SK-N-SH (cell line): Measurements from ENCODE around the gene NECAB2. TPM values are rescaled to one million over a fixed set of nuclear protein-coding genes. Genes with fewer than 3 reads are reported as not detected.

Experiments used
- CTCF ChIA-PET: fragments of 300-600, 350-600 bp; formaldehyde crosslinking; extraction: SDS; loops from one replicate; lab custom pipeline; 2021; lab: Yijun Ruan, JAX
- POLR2A ChIA-PET: fragments of 350-600 bp; sonication (Branson Sonifier 250); formaldehyde crosslinking; extraction: SDS; loops from one replicate; lab custom pipeline; 2020; ENCODE audit warnings: antibody characterized with exemption, inconsistent platforms; lab: Yijun Ruan, JAX
- DNase-seq: peaks from one replicate; pipeline ENCODE4 v3.0.0; 2012
- H2AFZ ChIP-seq: fragments of 200-600 bp; sonication (generic); 2 replicates; pipeline ENCODE4 v1.8.1; 2016; ENCODE audit warnings: antibody characterized with exemption, mild to moderate bottlenecking, low read depth
- H3F3A ChIP-seq: fragments of 200-600 bp; sonication (generic); replicated peaks from 2 replicates; pipeline ENCODE3; 2016; ENCODE audit warnings: antibody characterized with exemption, mild to moderate bottlenecking; ENCODE audit not compliant: insufficient read depth
- H3K27ac ChIP-seq, 2 experiments: fragments of 200-500 bp in 1 of 2; fragments of 200-600 bp in 1 of 2; sonication (Bioruptor generic) in 1 of 2; sonication (generic), shearing (Covaris generic) in 1 of 2; 2 replicates each; pipeline versions ENCODE4 v1.5.1 to v1.6.1; 2014 to 2016; ENCODE audit warnings: low read depth in 2 of 2, inconsistent platforms in 1 of 2, low read length in 1 of 2, mild to moderate bottlenecking in 1 of 2, mixed read lengths in 1 of 2
- H3K27me3 ChIP-seq: fragments of 200-600 bp; sonication (generic), shearing (Covaris generic); 2 replicates; pipeline ENCODE4 v1.6.1; 2016; ENCODE audit warnings: mixed run types; ENCODE audit not compliant: insufficient read depth
- H3K36me3 ChIP-seq, 2 experiments: fragments of 200-500 bp in 1 of 2; fragments of 200-600 bp in 1 of 2; sonication (Bioruptor generic) in 1 of 2; sonication (generic) in 1 of 2; replicated peaks in 1 of 2; 2 replicates each; pipeline versions ENCODE3 to v1.5.1; 2014 to 2016; ENCODE audit warnings: low read length in 1 of 2, mild to moderate bottlenecking in 1 of 2; ENCODE audit not compliant: insufficient read depth in 2 of 2, control insufficient read depth in 1 of 2
- H3K4me1 ChIP-seq, 2 experiments: fragments of 200-500 bp in 1 of 2; fragments of 200-600 bp in 1 of 2; sonication (Bioruptor generic) in 1 of 2; sonication (generic), shearing (Covaris generic) in 1 of 2; 2 replicates each; pipeline versions ENCODE4 v1.5.1 to v1.6.1; 2014 to 2016; ENCODE audit warnings: low read depth in 1 of 2, low read length in 1 of 2, mixed run types in 1 of 2; ENCODE audit not compliant: insufficient read depth in 2 of 2, control insufficient read depth in 1 of 2
- H3K4me2 ChIP-seq: fragments of 200-600 bp; sonication (generic), shearing (Covaris generic); 2 replicates; pipeline ENCODE4 v1.6.1; 2017; ENCODE audit warnings: mixed run types
- H3K4me3 ChIP-seq, 2 experiments: fragments of 200-500 bp in 1 of 2; fragments of 200-600 bp in 1 of 2; sonication (Bioruptor generic) in 1 of 2; sonication (generic), shearing (Covaris generic) in 1 of 2; 2 replicates each; pipeline versions ENCODE4 v1.5.1 to v1.8.1; 2014 to 2016; ENCODE audit warnings: low read depth in 2 of 2, inconsistent platforms in 1 of 2, low read length in 1 of 2, mild to moderate bottlenecking in 1 of 2, mixed read lengths in 1 of 2, moderate library complexity in 1 of 2
- H3K79me2 ChIP-seq: fragments of 200-600 bp; sonication (generic); 2 replicates; pipeline ENCODE4 v1.8.1; 2017; ENCODE audit warnings: mild to moderate bottlenecking; ENCODE audit not compliant: insufficient read depth
- H3K9ac ChIP-seq: fragments of 200-600 bp; sonication (generic); 2 replicates; pipeline ENCODE4 v1.6.1; 2017; ENCODE audit warnings: mixed run types
- H3K9me2 ChIP-seq: fragments of 200-600 bp; sonication (generic); 2 replicates; pipeline ENCODE4 v1.6.1; 2017; ENCODE audit warnings: mixed run types
- H3K9me3 ChIP-seq: fragments of 200-600 bp; sonication (generic); 2 replicates; pipeline ENCODE4 v1.6.1; 2017; ENCODE audit warnings: mixed run types, mild to moderate bottlenecking, moderate library complexity
- H4K20me1 ChIP-seq: fragments of 200-600 bp; sonication (generic); 2 replicates; pipeline ENCODE4 v1.6.1; 2017; ENCODE audit warnings: mild to moderate bottlenecking, mixed run types; ENCODE audit not compliant: insufficient read depth
- CHD2 ChIP-seq: fragments of 150-350 bp; IDR thresholded peaks from 2 replicates; pipeline ENCODE4 v1.6.1; 2018; ENCODE audit warnings: low read length; ENCODE audit not compliant: partially characterized antibody
- EP300 ChIP-seq, 2 experiments: IDR thresholded peaks; 2 replicates each; pipeline versions ENCODE4 v1.4.0 to v1.6.1; 2012; ENCODE audit warnings: borderline replicate concordance in 1 of 2, low read depth in 1 of 2, low read length in 1 of 2
- FOXJ3 ChIP-seq: sonication (generic); formaldehyde crosslinking; IDR thresholded peaks from 2 replicates; pipeline ENCODE4 v1.5.1; 2020; ENCODE audit warnings: mild to moderate bottlenecking, missing genetic modification reagents
- FOXM1 ChIP-seq: IDR thresholded peaks from 2 replicates; pipeline ENCODE4 v1.4.0; 2012; ENCODE audit warnings: low read depth, mild to moderate bottlenecking
- POLR2AphosphoS5 ChIP-seq: IDR thresholded peaks from 2 replicates; pipeline ENCODE4 v1.6.1; 2012; ENCODE audit warnings: low read depth, low read length
- RAD21 ChIP-seq: IDR thresholded peaks from 2 replicates; pipeline ENCODE4 v1.6.1; 2012; ENCODE audit warnings: mild to moderate bottlenecking, low read length
- RCOR1 ChIP-seq: fragments of 150-350 bp; IDR thresholded peaks from 2 replicates; pipeline ENCODE4 v1.6.1; 2017; ENCODE audit warnings: antibody characterized with exemption, low read length
- RXRA ChIP-seq: IDR thresholded peaks from 2 replicates; pipeline ENCODE4 v1.4.0; 2012; ENCODE audit warnings: low read depth, mild to moderate bottlenecking, borderline replicate concordance
- SMC3 ChIP-seq: IDR thresholded peaks from 2 replicates; pipeline ENCODE4 v1.6.1; 2012; ENCODE audit warnings: low read depth, low read length, improper control_type of control experiment
- TCF12 ChIP-seq: IDR thresholded peaks from 2 replicates; pipeline ENCODE4 v1.4.0; 2012
- TEAD4 ChIP-seq: IDR thresholded peaks from 2 replicates; pipeline ENCODE4 v1.4.0; 2012; ENCODE audit warnings: mild to moderate bottlenecking, borderline replicate concordance; ENCODE audit not compliant: insufficient read depth
- WGBS: methylation state at CpG from one replicate; pipeline ENCODE4 v1.1.6; 2017; ENCODE audit warnings: low lambda C conversion rate; 5-methylcytosine and 5-hydroxymethylcytosine counted together
- polyA plus RNA-seq, 3 experiments: library from polyadenylated mRNA; depleted of rRNA; stranded (reverse); fragments of >200 nt; gene quantifications; 2 replicates each; pipeline ENCODE4 v1.2.3, GENCODE V29; 2012
- TF ChIP-seq, protein P1 (sequence below): fragments of 200-600 bp; sonication (generic); IDR thresholded peaks from 2 replicates; pipeline ENCODE4 v1.6.1; 2017; ENCODE audit warnings: antibody characterized with exemption, mild to moderate bottlenecking, moderate library complexity

The NECAB2 gene
- polyA plus RNA-seq (2012; rRNA removed), result 0.54 and 0.58 TPM in 2 replicates
- polyA plus RNA-seq (2012; cell fraction: cytosol; rRNA removed), result 0.24 and 0.33 TPM in 2 replicates
- 1.2 and 2.1 TPM in 2 replicates for polyA plus RNA-seq (2012; cell fraction: nucleus; rRNA removed)

DNA sequence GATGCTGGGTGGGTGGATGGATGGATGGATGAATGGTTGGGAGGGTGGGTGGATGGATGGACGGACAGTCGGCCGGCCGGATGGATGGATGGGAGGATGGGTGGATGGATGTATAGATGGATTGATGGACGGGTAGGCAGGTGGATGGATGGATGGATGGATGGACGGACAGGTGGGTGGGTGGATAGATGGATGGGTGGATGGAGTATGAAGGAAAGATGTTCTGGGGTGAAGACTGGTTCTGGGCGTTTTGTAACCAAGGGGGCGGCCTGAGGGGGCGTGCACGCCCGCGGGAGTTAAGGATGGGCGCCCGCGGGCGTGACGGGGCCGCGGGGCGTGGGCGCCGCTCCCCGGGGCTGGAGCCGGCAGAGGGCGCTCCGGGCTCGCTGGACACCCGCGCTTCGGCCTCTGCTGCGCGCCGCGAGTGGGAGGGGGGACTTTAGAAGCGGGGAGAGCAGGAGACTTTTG lies at the start of gene NECAB2:
TSS of gene NECAB2 (plus strand) at position 407 of the 468 bp plus-strand sequence. CDS start 405 bp downstream, outside the sequence.
- CTCF ChIA-PET, result interaction anchor here (5.3 kb wide), 1 partner anchor 11 kb away, joined by 28 read pairs; no protein-coding TSS in a partner anchor
- DNase-seq, result peak; percentile 94

DNA sequence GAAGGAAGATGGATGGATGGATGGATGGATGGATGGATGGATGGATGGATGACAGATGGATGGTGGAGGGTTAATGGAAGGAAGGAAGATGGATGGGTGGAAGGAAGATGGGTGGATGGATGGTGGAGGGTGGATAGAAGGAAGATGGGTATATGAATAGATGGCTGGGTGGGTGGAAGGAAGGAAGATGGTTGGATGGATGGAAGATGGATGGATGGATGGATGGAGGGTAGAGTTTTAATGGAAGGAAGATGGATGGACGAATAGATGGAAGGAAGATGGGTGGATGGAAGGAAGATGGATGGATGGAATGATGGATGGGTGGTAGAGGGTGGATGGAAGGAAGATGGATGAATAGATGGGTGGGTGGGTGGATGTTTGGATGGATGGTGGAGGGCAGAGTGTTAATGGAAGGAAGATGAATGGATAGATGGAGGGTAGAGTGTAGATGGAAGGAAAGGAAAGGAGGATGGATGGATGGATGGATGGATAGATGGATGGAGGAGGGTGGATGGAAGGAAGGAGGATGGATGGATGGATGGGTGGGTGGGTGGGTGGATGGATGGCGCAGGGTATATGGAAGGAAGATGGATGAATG lies 47.1 kb upstream of the NECAB2 start:
- H3F3A ChIP-seq, result no peaks in the 10 kb centered on the region
- H4K20me1 ChIP-seq, result 0 out of 2 replicates have a peak, but pooled peaks cover 3% of the 10 kb centered on the region
- H3K79me2 ChIP-seq, result no peaks in the 10 kb centered on the region
- H3K27me3 ChIP-seq, result no peaks in the 10 kb centered on the region
- no peak overlapping the region for H3K4me3 ChIP-seq
- H2AFZ ChIP-seq, result no peak overlapping the region
- no peaks in the 10 kb centered on the region for H3K4me1 ChIP-seq
- H3K4me2 ChIP-seq, result no peak overlapping the region
- CTCF ChIA-PET, result interaction anchor here (0.8 to 1.1 kb wide), 2 partner anchors 145 to 266 kb away, joined by 3 read pairs; no protein-coding TSS in a partner anchor
- no peak for DNase-seq
- POLR2A ChIA-PET, result no interaction called here
- 89% methylated on average over 2 of the region's 2 CpGs for WGBS
- H3K9me3 ChIP-seq, result no peaks in the 10 kb centered on the region
- TF ChIP-seq POLR2AphosphoS5 (no peak), TCF12 (no peak), FOXJ3 (CRISPR knock-in tag) (no peak), FOXM1 (no peak), RXRA (no peak), SMC3 (no peak), EP300 (IDR thresholded peaks at IDR 0.05; ENCODE audit: borderline replicate concordance in 1 of 2, low read depth in 1 of 2, low read length in 1 of 2) (no peak), TEAD4 (no peak), RCOR1 (no peak)
- TF ChIP-seq, protein P1, sequence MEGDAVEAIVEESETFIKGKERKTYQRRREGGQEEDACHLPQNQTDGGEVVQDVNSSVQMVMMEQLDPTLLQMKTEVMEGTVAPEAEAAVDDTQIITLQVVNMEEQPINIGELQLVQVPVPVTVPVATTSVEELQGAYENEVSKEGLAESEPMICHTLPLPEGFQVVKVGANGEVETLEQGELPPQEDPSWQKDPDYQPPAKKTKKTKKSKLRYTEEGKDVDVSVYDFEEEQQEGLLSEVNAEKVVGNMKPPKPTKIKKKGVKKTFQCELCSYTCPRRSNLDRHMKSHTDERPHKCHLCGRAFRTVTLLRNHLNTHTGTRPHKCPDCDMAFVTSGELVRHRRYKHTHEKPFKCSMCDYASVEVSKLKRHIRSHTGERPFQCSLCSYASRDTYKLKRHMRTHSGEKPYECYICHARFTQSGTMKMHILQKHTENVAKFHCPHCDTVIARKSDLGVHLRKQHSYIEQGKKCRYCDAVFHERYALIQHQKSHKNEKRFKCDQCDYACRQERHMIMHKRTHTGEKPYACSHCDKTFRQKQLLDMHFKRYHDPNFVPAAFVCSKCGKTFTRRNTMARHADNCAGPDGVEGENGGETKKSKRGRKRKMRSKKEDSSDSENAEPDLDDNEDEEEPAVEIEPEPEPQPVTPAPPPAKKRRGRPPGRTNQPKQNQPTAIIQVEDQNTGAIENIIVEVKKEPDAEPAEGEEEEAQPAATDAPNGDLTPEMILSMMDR, result no peak
- H3K9me2 ChIP-seq, result no peaks in the 10 kb centered on the region
- H3K36me3 ChIP-seq, result peaks cover 5 to 20% of the 10 kb centered on the region in 2 experiments
- no peak overlapping the region for H3K27ac ChIP-seq
- H3K9ac ChIP-seq, result no peak overlapping the region

More for the DNA sequence above, at the start of gene NECAB2:
- POLR2A ChIA-PET, result no interaction called here
- H3K4me1 ChIP-seq, result no peaks in the 10 kb centered on the region
- no peaks in the 10 kb centered on the region for H3K27me3 ChIP-seq
- peak within 1 kb of the TSS in 1 of 2 experiments; percentile 32; a peak in 2 of 4 replicates for H3K4me3 ChIP-seq
- no peak within 1 kb of the TSS for H3K9ac ChIP-seq
- H3K79me2 ChIP-seq, result no peaks in the 10 kb centered on the region
- no peaks in the 10 kb centered on the region for H3F3A ChIP-seq
- H3K9me3 ChIP-seq, result no peaks in the 10 kb centered on the region
- H3K27ac ChIP-seq, result no peak within 1 kb of the TSS
- WGBS, result 21% methylated on average over 17 of the region's 35 CpGs
- H4K20me1 ChIP-seq, result no peaks in the 10 kb centered on the region
- H3K4me2 ChIP-seq, result peak within 1 kb of the TSS; percentile 15; the same call in 1 of the 2 replicates
- TF ChIP-seq CHD2 (no peak), EP300 (IDR thresholded peaks at IDR 0.05; ENCODE audit: borderline replicate concordance in 1 of 2, low read depth in 1 of 2, low read length in 1 of 2) (no peak), SMC3 (peak; percentile 51), RAD21 (peak; percentile 66)
- TF ChIP-seq, protein P1, result peak; percentile 73
- TF ChIP-seq, all 33 proteins: peak for 3
- Histone ChIP-seq H3K9me2 (no peaks in the 10 kb centered on the region), H2AFZ (no peak within 1 kb of the TSS), H3K36me3 (no peaks in the 10 kb centered on the region)
